GM12892 (cell line): ENCODE results near the gene CIC. TPM values are rescaled to one million over a fixed set of nuclear protein-coding genes. Genes with fewer than 3 reads are reported as not detected.

Source experiments
- DNase-seq: peaks from one replicate; pipeline ENCODE4 v3.0.0; 2011; ENCODE audit not compliant: insufficient read length
- FAIRE-seq: peaks from 2 replicates; lab custom pipeline; 2011; peaks lifted over from hg19 to GRCh38; lab: Jason Lieb, UNC
- POLR2A ChIP-seq: IDR thresholded peaks from 2 replicates; pipeline ENCODE4 v1.6.1; 2011; ENCODE audit warnings: low read depth, low read length, control low read depth
- POLR2AphosphoS5 ChIP-seq: IDR thresholded peaks from 2 replicates; pipeline ENCODE4 v1.6.1; 2011; ENCODE audit warnings: low read depth, low read length, control low read depth
- TAF1 ChIP-seq: IDR thresholded peaks from 2 replicates; pipeline ENCODE4 v1.6.1; 2011; ENCODE audit warnings: low read depth, mild to moderate bottlenecking, control low read depth, low read length, borderline replicate concordance
- polyA plus RNA-seq: library from polyadenylated mRNA; unstranded; fragments of >200 nt; gene quantifications from one replicate; pipeline ENCODE4 v1.2.1, GENCODE V29; 2012; ENCODE audit warnings: missing spikeins, inconsistent platforms; ENCODE audit not compliant: missing spikeins

The CIC gene
- 6.1 TPM for polyA plus RNA-seq

GRCh38 chr19:42268704-42269477 lies at the start of gene CIC:
Gene CIC, plus strand, starts transcription at chr19:42269252. Its CDS starts 2,532 bp downstream, at chr19:42271784.
- FAIRE-seq (peak; percentile 99), DNase-seq (peak; percentile 94)
- TF ChIP-seq POLR2A = no peak
- TF ChIP-seq TAF1 = no peak
- no peak for TF ChIP-seq POLR2AphosphoS5

GRCh38 chr19:42219812-42220750 lies 49.0 kb upstream of the CIC start, which contains the start of gene ZNF526:
Gene ZNF526, plus strand, starts transcription at chr19:42220312. Its CDS starts 4,092 bp downstream, at chr19:42224404.
- DNase-seq (peak; percentile 100), FAIRE-seq (peak; percentile 99)
- TF ChIP-seq TAF1 (peak; percentile 18; the same call in 1 of the 2 replicates), POLR2AphosphoS5 (peak; percentile 79), POLR2A (peak; percentile 86)

- TF ChIP-seq POLR2A (no peak), POLR2AphosphoS5 (no peak), TAF1 (no peak)
- FAIRE-seq (no peak), DNase-seq (no peak)
These were observed 48.3 kb upstream of the CIC start for GRCh38 chr19:42220751-42221097.

GRCh38 chr19:42224940-42225717 lies 43.9 kb upstream of the CIC start:
- DNase-seq = no peak
- no peak for FAIRE-seq
- TF ChIP-seq TAF1 (no peak), POLR2A (no peak), POLR2AphosphoS5 (no peak)

- no peak for FAIRE-seq
- DNase-seq = no peak
- TF ChIP-seq POLR2AphosphoS5 (no peak), TAF1 (no peak), POLR2A (no peak)
These were observed 43.2 kb upstream of the CIC start for GRCh38 chr19:42225718-42226292.

- TF ChIP-seq POLR2AphosphoS5 (no peak), POLR2A (no peak), TAF1 (no peak)
- DNase-seq = no peak
- FAIRE-seq = no peak
These were observed 42.2 kb upstream of the CIC start for GRCh38 chr19:42226886-42227285.

- no peak for TF ChIP-seq TAF1
- no peak for TF ChIP-seq POLR2AphosphoS5
- no peak for TF ChIP-seq POLR2A
- FAIRE-seq (no peak), DNase-seq (no peak)
These were observed 40.4 kb upstream of the CIC start for GRCh38 chr19:42228641-42229040.

GRCh38 chr19:42229301-42229854 lies 39.7 kb upstream of the CIC start:
- no peak for TF ChIP-seq POLR2A
- no peak for TF ChIP-seq POLR2AphosphoS5
- no peak for TF ChIP-seq TAF1
- FAIRE-seq (no peak), DNase-seq (no peak)

- FAIRE-seq (no peak), DNase-seq (no peak)
- peak; percentile 21; the same call in 1 of the 2 replicates for TF ChIP-seq POLR2A
- no peak for TF ChIP-seq TAF1
- TF ChIP-seq POLR2AphosphoS5 = no peak
These were observed 39.1 kb upstream of the CIC start for GRCh38 chr19:42229855-42230351.

GRCh38 chr19:42230571-42230970 lies 38.5 kb upstream of the CIC start:
- FAIRE-seq = no peak
- TF ChIP-seq POLR2A (no peak), POLR2AphosphoS5 (no peak), TAF1 (no peak)
- DNase-seq = no peak
